H9 (cell line): ENCODE measurements around the gene SCN5A. TPM values are rescaled to one million over a fixed set of nuclear protein-coding genes. Genes with fewer than 3 reads are reported as not detected.

Experiments used
- DNase-seq: peaks from one replicate; pipeline ENCODE4 v3.0.0-alpha.2; 2017
- H2AFZ ChIP-seq: one replicate; pipeline ENCODE4 v1.6.1; 2013; ENCODE audit warnings: mild to moderate bottlenecking, low read length, control low read depth, moderate library complexity
- H2AK5ac ChIP-seq: 2 replicates; pipeline ENCODE4 v1.6.1; 2013; ENCODE audit warnings: low read length, control low read depth, mixed read lengths; ENCODE audit not compliant: insufficient read length
- H2BK120ac ChIP-seq: one replicate; pipeline ENCODE4 v1.6.1; 2013; ENCODE audit warnings: low read depth, mild to moderate bottlenecking, low read length, control low read depth, inconsistent platforms; ENCODE audit not compliant: poor library complexity, severe bottlenecking
- H2BK12ac ChIP-seq: 2 replicates; pipeline ENCODE4 v1.6.1; 2013; ENCODE audit warnings: low read length, control low read depth, mixed read lengths, low read depth; ENCODE audit not compliant: insufficient read length
- H2BK15ac ChIP-seq: 2 replicates; pipeline ENCODE4 v1.6.1; 2013; ENCODE audit warnings: low read depth, low read length, control low read depth
- H2BK20ac ChIP-seq: one replicate; pipeline ENCODE4 v1.6.1; 2013; ENCODE audit warnings: low read depth, mild to moderate bottlenecking, low read length, control low read depth, inconsistent platforms; ENCODE audit not compliant: poor library complexity, severe bottlenecking
- H2BK5ac ChIP-seq: 2 replicates; pipeline ENCODE4 v1.6.1; 2013; ENCODE audit warnings: low read length, control low read depth, mixed read lengths; ENCODE audit not compliant: insufficient read length
- H3K14ac ChIP-seq: 2 replicates; pipeline ENCODE4 v1.6.1; 2013; ENCODE audit warnings: low read length, control low read depth; ENCODE audit not compliant: insufficient read depth
- H3K18ac ChIP-seq: 2 replicates; pipeline ENCODE4 v1.6.1; 2013; ENCODE audit warnings: low read depth, mild to moderate bottlenecking, mixed read lengths, low read length, control low read depth; ENCODE audit not compliant: insufficient read length
- H3K23ac ChIP-seq: 2 replicates; pipeline ENCODE4 v1.6.1; 2013; ENCODE audit warnings: low read length, control low read depth, mixed read lengths, low read depth; ENCODE audit not compliant: insufficient read length
- H3K23me2 ChIP-seq: 2 replicates; pipeline ENCODE4 v1.6.1; 2013; ENCODE audit warnings: low read depth, mild to moderate bottlenecking, mixed read lengths, low read length, control low read depth; ENCODE audit not compliant: insufficient read length, poor library complexity, severe bottlenecking
- H3K27ac ChIP-seq: 2 replicates; pipeline ENCODE4 v1.5.1; 2013; ENCODE audit warnings: low read length, control low read depth, mixed read lengths, low read depth; ENCODE audit not compliant: insufficient read length
- H3K27me3 ChIP-seq: 2 replicates; pipeline ENCODE4 v1.6.1; 2013; ENCODE audit warnings: low read length, control low read depth, inconsistent platforms; ENCODE audit not compliant: insufficient read depth
- H3K4ac ChIP-seq: 2 replicates; pipeline ENCODE4 v1.6.1; 2013; ENCODE audit warnings: low read depth, mild to moderate bottlenecking, control low read depth, inconsistent platforms, low read length, moderate library complexity
- H3K4me1 ChIP-seq: 2 replicates; pipeline ENCODE4 v1.6.1; 2013; ENCODE audit warnings: low read length, control low read depth, inconsistent platforms; ENCODE audit not compliant: insufficient read depth
- H3K4me2 ChIP-seq: 2 replicates; pipeline ENCODE4 v1.6.1; 2013; ENCODE audit warnings: low read length, control low read depth, mixed read lengths; ENCODE audit not compliant: insufficient read length, insufficient read depth
- H3K56ac ChIP-seq: 2 replicates; pipeline ENCODE4 v1.6.1; 2013; ENCODE audit warnings: low read depth, mild to moderate bottlenecking, mixed read lengths, low read length, control low read depth; ENCODE audit not compliant: insufficient read length
- H3K79me1 ChIP-seq: 2 replicates; pipeline ENCODE4 v1.6.1; 2013; ENCODE audit warnings: low read depth, mild to moderate bottlenecking, moderate library complexity, low read length, control low read depth, inconsistent platforms; ENCODE audit not compliant: insufficient read depth, poor library complexity, severe bottlenecking
- H3K79me2 ChIP-seq: 2 replicates; pipeline ENCODE4 v1.6.1; 2013; ENCODE audit warnings: low read length, control low read depth, inconsistent platforms; ENCODE audit not compliant: insufficient read depth
- H3K9ac ChIP-seq: 2 replicates; pipeline ENCODE4 v1.6.1; 2013; ENCODE audit warnings: low read length, control low read depth, mixed read lengths; ENCODE audit not compliant: insufficient read length; ENCODE audit errors: extremely low read depth
- H3K9me3 ChIP-seq: one replicate; pipeline ENCODE4 v1.6.1; 2013; ENCODE audit warnings: low read depth, low read length, inconsistent platforms; ENCODE audit not compliant: control insufficient read depth
- H3T11ph ChIP-seq: one replicate; pipeline ENCODE4 v1.6.1; 2013; ENCODE audit warnings: mild to moderate bottlenecking, low read length, control low read depth, inconsistent platforms
- H4K20me1 ChIP-seq: one replicate; pipeline ENCODE4 v1.6.1; 2013; ENCODE audit not compliant: control insufficient read depth, insufficient read length, insufficient read depth
- H4K5ac ChIP-seq: 2 replicates; pipeline ENCODE4 v1.6.1; 2013; ENCODE audit warnings: low read depth, mild to moderate bottlenecking, mixed read lengths, low read length, control low read depth; ENCODE audit not compliant: insufficient read length
- H4K8ac ChIP-seq: replicated peaks from 2 replicates; pipeline ENCODE4 v1.6.1; 2013; ENCODE audit warnings: low read length, control low read depth, mixed read lengths, low read depth; ENCODE audit not compliant: insufficient read length
- H4K91ac ChIP-seq: 2 replicates; pipeline ENCODE4 v1.6.1; 2013; ENCODE audit warnings: low read depth, mild to moderate bottlenecking, moderate library complexity, mixed read lengths, low read length, control low read depth; ENCODE audit not compliant: insufficient read length
- H3K27ac Mint-ChIP-seq, 3 experiments: 2 replicates in 2 of 3; 3 replicates in 1 of 3; pipeline ENCODE4 v1.8.0; 2020 to 2021; ENCODE audit warnings: mixed read lengths in 3 of 3, mild to moderate bottlenecking in 1 of 3, moderate library complexity in 1 of 3
- H3K27me3 Mint-ChIP-seq: 2 replicates; pipeline ENCODE4 v1.8.0; 2021; ENCODE audit warnings: low read depth, mild to moderate bottlenecking, moderate library complexity, mixed read lengths
- H3K36me3 Mint-ChIP-seq, 3 experiments: 2 replicates in 2 of 3; 3 replicates in 1 of 3; pipeline ENCODE4 v1.8.0; 2020 to 2021; ENCODE audit warnings: low read depth in 3 of 3, mixed read lengths in 3 of 3; ENCODE audit not compliant: insufficient read depth in 1 of 3
- H3K4me1 Mint-ChIP-seq, 2 experiments: 2 replicates each; pipeline ENCODE4 v1.8.0; 2020; ENCODE audit warnings: mixed read lengths in 2 of 2
- H3K4me3 Mint-ChIP-seq, 2 experiments: 2 replicates in 1 of 2; 3 replicates in 1 of 2; pipeline ENCODE4 v1.8.0; 2020 to 2021; ENCODE audit warnings: mild to moderate bottlenecking in 2 of 2, mixed read lengths in 2 of 2, moderate library complexity in 1 of 2
- H3K9me3 Mint-ChIP-seq, 2 experiments: 2 replicates in 1 of 2; 3 replicates in 1 of 2; pipeline ENCODE4 v1.8.0; 2020; ENCODE audit warnings: mild to moderate bottlenecking in 2 of 2, mixed read lengths in 2 of 2, moderate library complexity in 1 of 2
- WGBS: extraction: QIAGEN DNeasy Blood & Tissue Kit; methylation state at CpG from one replicate; pipeline ENCODE4 v1.1.7; 2013; ENCODE audit warnings: missing lambda C conversion rate, low lambda C conversion rate, mixed read lengths; ENCODE audit not compliant: insufficient read length; ENCODE audit errors: extremely low coverage; 5-methylcytosine and 5-hydroxymethylcytosine counted together
- total RNA-seq: library from RNA; stranded (reverse); gene quantifications from 2 replicates; pipeline ENCODE4 v1.2.1, GENCODE V29; 2021
- TF ChIP-seq, protein P1 (sequence below): fragments of 200-600 bp; sonication (generic); conservative IDR thresholded peaks from 3 replicates; pipeline ENCODE4 v1.8.0; 2021; ENCODE audit warnings: antibody characterized with exemption, mild to moderate bottlenecking

The SCN5A gene
- total RNA-seq, 1 experiment from 2014 or later: 6.5 TPM

DNA sequence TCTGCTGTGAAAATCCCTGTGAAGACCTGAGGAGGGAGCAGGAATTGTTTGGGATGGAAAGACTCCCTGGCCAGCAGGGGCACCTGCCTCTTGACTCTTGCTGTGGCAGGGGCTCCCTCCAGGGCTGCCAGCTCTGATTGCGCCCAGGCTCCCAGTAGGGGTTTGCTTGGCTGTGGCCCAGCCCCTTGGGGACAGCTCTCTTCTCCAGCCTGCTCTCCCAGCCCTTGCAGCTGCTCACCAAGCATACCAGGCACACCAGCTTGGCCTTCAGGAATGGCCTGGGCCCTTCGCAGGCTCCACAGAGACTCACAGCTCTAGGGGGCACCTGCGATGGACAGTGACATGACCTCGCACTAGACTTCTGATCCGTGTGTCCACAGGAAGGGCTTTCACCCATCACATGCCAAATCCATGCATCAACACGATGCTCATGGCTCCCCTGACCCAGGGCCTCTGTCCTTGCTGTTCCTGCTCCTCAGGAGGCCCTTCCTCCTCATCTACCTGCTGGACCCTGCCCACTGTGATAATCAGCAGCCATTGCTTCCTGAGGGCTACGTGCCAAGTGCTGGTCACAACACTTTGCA is 61.8 kb downstream of the SCN5A start:
- Histone ChIP-seq H3K79me2 (no peaks in the 10 kb centered on the region), H3K9ac (no peak overlapping the region), H2AK5ac (no peak overlapping the region), H3K27ac (no peak overlapping the region), H3K14ac (no peak overlapping the region), H2BK20ac (no peak overlapping the region), H3K27me3 (no peaks in the 10 kb centered on the region), H2AFZ (no peak overlapping the region), H4K20me1 (no peaks in the 10 kb centered on the region), H3K23ac (no peak overlapping the region), H4K91ac (no peak overlapping the region), H3K4me2 (no peak overlapping the region), H3T11ph (no peak overlapping the region), H3K4me1 (no peaks in the 10 kb centered on the region), H4K8ac (no peak overlapping the region), H2BK120ac (no peak overlapping the region), H3K9me3 (no peaks in the 10 kb centered on the region), H2BK15ac (no peak overlapping the region), H4K5ac (no peak overlapping the region), H3K23me2 (no peaks in the 10 kb centered on the region), H2BK5ac (no peak overlapping the region), H2BK12ac (no peak overlapping the region), H3K79me1 (no peaks in the 10 kb centered on the region), H3K56ac (no peak overlapping the region), H3K18ac (no peak overlapping the region), H3K4ac (no peak overlapping the region)
- H3K9me3 Mint-ChIP-seq: no peaks in the 10 kb centered on the region
- no CpG with 5 or more reads among the region's 7 CpGs for WGBS
- peaks cover 0 to 1% (median 0%) of the 10 kb centered on the region in 3 experiments; a peak in 2 of 7 replicates for H3K36me3 Mint-ChIP-seq
- peaks cover 4 to 9% of the 10 kb centered on the region in 2 experiments; a peak in 3 of 4 replicates for H3K4me1 Mint-ChIP-seq
- TF ChIP-seq, protein P1, sequence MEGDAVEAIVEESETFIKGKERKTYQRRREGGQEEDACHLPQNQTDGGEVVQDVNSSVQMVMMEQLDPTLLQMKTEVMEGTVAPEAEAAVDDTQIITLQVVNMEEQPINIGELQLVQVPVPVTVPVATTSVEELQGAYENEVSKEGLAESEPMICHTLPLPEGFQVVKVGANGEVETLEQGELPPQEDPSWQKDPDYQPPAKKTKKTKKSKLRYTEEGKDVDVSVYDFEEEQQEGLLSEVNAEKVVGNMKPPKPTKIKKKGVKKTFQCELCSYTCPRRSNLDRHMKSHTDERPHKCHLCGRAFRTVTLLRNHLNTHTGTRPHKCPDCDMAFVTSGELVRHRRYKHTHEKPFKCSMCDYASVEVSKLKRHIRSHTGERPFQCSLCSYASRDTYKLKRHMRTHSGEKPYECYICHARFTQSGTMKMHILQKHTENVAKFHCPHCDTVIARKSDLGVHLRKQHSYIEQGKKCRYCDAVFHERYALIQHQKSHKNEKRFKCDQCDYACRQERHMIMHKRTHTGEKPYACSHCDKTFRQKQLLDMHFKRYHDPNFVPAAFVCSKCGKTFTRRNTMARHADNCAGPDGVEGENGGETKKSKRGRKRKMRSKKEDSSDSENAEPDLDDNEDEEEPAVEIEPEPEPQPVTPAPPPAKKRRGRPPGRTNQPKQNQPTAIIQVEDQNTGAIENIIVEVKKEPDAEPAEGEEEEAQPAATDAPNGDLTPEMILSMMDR: 0 out of 3 replicates have a peak, but pooled peaks have one; percentile 11
- H3K4me3 Mint-ChIP-seq: no peak overlapping the region
- H3K27me3 Mint-ChIP-seq: no peaks in the 10 kb centered on the region; the same call in 1 of the 2 replicates
- DNase-seq: peak; percentile 19
- no peak overlapping the region; a peak in 1 of 7 replicates for H3K27ac Mint-ChIP-seq
